Esophagus squamous epithelium (tissue), 5 donors: ENCODE measurements around the gene GNPTG. TPM values are rescaled to one million over a fixed set of nuclear protein-coding genes. Genes with fewer than 3 reads are reported as not detected.

Experiments used
- DNase-seq: peaks from one replicate; lab custom pipeline; 2025; lab: John Stamatoyannopoulos, UW
- H3K27ac ChIP-seq, 4 donors: fragments of 200-600 bp; sonication (generic); one replicate each; pipeline ENCODE4 v1.5.1; 2016 to 2019; ENCODE audit warnings: mild to moderate bottlenecking in 1 of 4
- H3K27me3 ChIP-seq, 4 donors: fragments of 200-600 bp; sonication (generic); 1 replicate in 3 of 4; 2 replicates in 1 of 4; pipeline versions ENCODE4 v1.5.1 to v1.6.0; 2017 to 2021; ENCODE audit warnings: antibody characterized with exemption in 1 of 4
- H3K36me3 ChIP-seq, 3 donors: fragments of 200-600 bp; sonication (generic); one replicate each; pipeline ENCODE4 v1.5.1; 2016 to 2019
- H3K4me1 ChIP-seq, 3 donors: fragments of 200-600 bp; sonication (generic); one replicate each; pipeline ENCODE4 v1.5.1; 2017 to 2019
- H3K4me3 ChIP-seq, 4 donors: fragments of 200-600 bp; sonication (generic); 1 replicate in 3 of 4; 2 replicates in 1 of 4; pipeline ENCODE4 v1.5.1; 2016 to 2019; ENCODE audit warnings: mild to moderate bottlenecking in 2 of 4, moderate library complexity in 1 of 4
- H3K9me3 ChIP-seq, 3 donors: fragments of 200-600 bp; sonication (generic); one replicate each; pipeline ENCODE4 v1.5.1; 2016 to 2019
- POLR2A ChIP-seq, 4 donors: fragments of 450-650 bp; IDR thresholded peaks; one replicate each; pipeline ENCODE4 v1.6.1; 2017; ENCODE audit warnings: antibody characterized with exemption in 4 of 4, mild to moderate bottlenecking in 4 of 4, moderate library complexity in 3 of 4
- WGBS, 2 donors: methylation state at CpG; one replicate each; pipeline ENCODE4 v1.1.5; 2018; 5-methylcytosine and 5-hydroxymethylcytosine counted together
- intact Hi-C: fragments of 100-400 bp; cut with DNase I; formaldehyde crosslinking; loops from one replicate; pipeline ENCODE4 v1.15.0; 2022
- total RNA-seq, 4 donors: library from RNA; depleted of rRNA; stranded (reverse); fragments of >200 nt; gene quantifications; one replicate each; pipeline ENCODE4 v1.1.0, GENCODE V29; 2016
- TF ChIP-seq, protein P1 (sequence below), 6 experiments: fragments of 450-650 bp in 4 of 6; fragments of 200-600 bp in 2 of 6; sonication (generic) in 2 of 6; IDR thresholded peaks; one replicate each; pipeline ENCODE4 v1.5.1; 2016 to 2019; ENCODE audit warnings: antibody characterized with exemption in 6 of 6, mild to moderate bottlenecking in 4 of 6, moderate library complexity in 4 of 6
- donor health status: DM: yes; HTN: yes; CAD: no.

The GNPTG gene
- total RNA-seq: 10 to 100 TPM; 21.6 to 46.9 (median 37.8) TPM

GRCh38 chr16:1351582-1352362 lies at the start of gene GNPTG, which contains the start of gene TSR3:
GNPTG (plus strand) TSS chr16:1351931; CDS start chr16:1351966, 35 bp downstream.
TSR3 (minus strand) TSS chr16:1351878; CDS start chr16:1351804, 74 bp downstream.
- H3K4me1 ChIP-seq: peaks cover 22 to 85% (median 27%) of the 10 kb centered on the region in 3 donors
- WGBS, 2 donors: 0% methylated on average over 3 of the region's 98 CpGs; no CpG with 5 or more reads in 1 of the 2 donors
- peak; percentile 21 for DNase-seq
- peak within 1 kb of the TSS; percentile 87 to 99 (median 92) for H3K4me3 ChIP-seq
- no peaks in the 10 kb centered on the region for H3K27me3 ChIP-seq
- peak within 1 kb of the TSS; percentile 73 to 83 (median 76) for H3K27ac ChIP-seq
- peaks cover 4 to 30% (median 9%) of the 10 kb centered on the region in 3 donors for H3K36me3 ChIP-seq
- intact Hi-C loops: no loop called here
- TF ChIP-seq POLR2A (IDR thresholded peaks at IDR 0.05): peak in 3 of 4 donors; percentile 63 to 83 (median 69)
- TF ChIP-seq, protein P1, sequence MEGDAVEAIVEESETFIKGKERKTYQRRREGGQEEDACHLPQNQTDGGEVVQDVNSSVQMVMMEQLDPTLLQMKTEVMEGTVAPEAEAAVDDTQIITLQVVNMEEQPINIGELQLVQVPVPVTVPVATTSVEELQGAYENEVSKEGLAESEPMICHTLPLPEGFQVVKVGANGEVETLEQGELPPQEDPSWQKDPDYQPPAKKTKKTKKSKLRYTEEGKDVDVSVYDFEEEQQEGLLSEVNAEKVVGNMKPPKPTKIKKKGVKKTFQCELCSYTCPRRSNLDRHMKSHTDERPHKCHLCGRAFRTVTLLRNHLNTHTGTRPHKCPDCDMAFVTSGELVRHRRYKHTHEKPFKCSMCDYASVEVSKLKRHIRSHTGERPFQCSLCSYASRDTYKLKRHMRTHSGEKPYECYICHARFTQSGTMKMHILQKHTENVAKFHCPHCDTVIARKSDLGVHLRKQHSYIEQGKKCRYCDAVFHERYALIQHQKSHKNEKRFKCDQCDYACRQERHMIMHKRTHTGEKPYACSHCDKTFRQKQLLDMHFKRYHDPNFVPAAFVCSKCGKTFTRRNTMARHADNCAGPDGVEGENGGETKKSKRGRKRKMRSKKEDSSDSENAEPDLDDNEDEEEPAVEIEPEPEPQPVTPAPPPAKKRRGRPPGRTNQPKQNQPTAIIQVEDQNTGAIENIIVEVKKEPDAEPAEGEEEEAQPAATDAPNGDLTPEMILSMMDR (IDR thresholded peaks at IDR 0.05): peak in 2 of 6 experiments; percentile 33 to 45
- H3K9me3 ChIP-seq: no peaks in the 10 kb centered on the region

DNA sequence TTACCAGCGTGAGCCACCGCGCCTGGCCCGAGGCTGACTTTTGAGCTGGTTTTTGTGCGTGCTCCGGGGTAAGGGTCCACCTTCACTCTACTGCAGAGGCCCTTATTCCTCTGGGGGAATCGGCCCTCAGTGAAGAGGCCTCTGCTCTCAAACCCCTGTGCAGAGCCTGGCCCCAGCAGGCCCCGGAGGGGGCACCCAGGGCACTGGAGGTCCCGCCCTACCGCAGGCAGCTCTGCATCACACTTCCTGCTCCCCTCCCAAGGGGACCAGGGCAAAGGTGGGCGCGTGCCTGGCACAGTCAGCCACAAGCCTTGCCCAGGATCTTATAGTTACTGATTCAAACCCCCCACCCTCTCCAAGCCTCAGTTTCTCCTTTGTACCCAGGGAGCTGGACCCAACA lies 45.9 kb upstream of the GNPTG start:
- intact Hi-C loops: no loop called here
- Histone ChIP-seq H3K27ac (peak overlapping the region in 1 of 4 donors; percentile 6), H3K9me3 (no peaks in the 10 kb centered on the region), H3K4me3 (no peak overlapping the region), H3K27me3 (peaks cover 0 to 15% (median 0%) of the 10 kb centered on the region in 4 donors), H3K4me1 (peaks cover 23 to 45% (median 26%) of the 10 kb centered on the region in 3 donors), H3K36me3 (no peaks in the 10 kb centered on the region)
- 60 to 70% methylated on average over 9 to 12 of the region's 12 CpGs for WGBS, 2 donors
- no peak for DNase-seq
- TF ChIP-seq, protein P1 (IDR thresholded peaks at IDR 0.05): no peak
- TF ChIP-seq POLR2A (IDR thresholded peaks at IDR 0.05): no peak

DNA sequence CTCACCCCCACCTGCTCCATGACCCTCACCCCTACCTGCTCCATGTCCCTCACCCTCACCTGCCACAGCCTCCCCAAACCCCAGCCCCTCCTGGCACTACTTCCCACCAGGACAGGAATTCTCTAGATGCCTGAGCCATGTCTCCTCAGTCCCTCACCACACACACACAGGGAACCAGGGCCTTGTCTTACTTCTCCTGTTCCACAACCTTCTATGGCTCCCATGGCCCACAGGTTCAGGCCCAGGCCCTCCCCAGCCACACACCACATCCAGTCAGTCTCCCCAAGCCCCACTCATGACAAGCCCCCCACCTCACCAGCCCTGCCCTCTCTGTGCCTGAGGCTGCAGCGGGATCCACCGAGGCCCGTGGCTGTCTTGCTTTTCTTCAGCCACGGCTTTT lies 45.4 kb upstream of the GNPTG start:
- no peak for DNase-seq

GRCh38 chr16:1308036-1308976 lies 43.4 kb upstream of the GNPTG start:
- TF ChIP-seq POLR2A (IDR thresholded peaks at IDR 0.05): no peak
- TF ChIP-seq, protein P1 (IDR thresholded peaks at IDR 0.05): no peak
- Histone ChIP-seq H3K27ac (peak overlapping the region; percentile 99), H3K4me3 (peak overlapping the region; percentile 68 to 93 (median 82)), H3K36me3 (peaks cover 0 to 10% (median 0%) of the 10 kb centered on the region in 3 donors), H3K27me3 (peaks cover 0 to 4% (median 0%) of the 10 kb centered on the region in 4 donors), H3K9me3 (no peaks in the 10 kb centered on the region), H3K4me1 (peaks cover 28 to 52% (median 35%) of the 10 kb centered on the region in 3 donors)
- no peak for DNase-seq
- intact Hi-C loops: no loop called here
- 7 to 16% methylated on average over 9 to 23 of the region's 43 CpGs for WGBS, 2 donors

More for the DNA sequence above, 45.4 kb upstream of the GNPTG start:
- peaks cover 23 to 45% (median 26%) of the 10 kb centered on the region in 3 donors for H3K4me1 ChIP-seq
- peaks cover 0 to 10% (median 0%) of the 10 kb centered on the region in 4 donors for H3K27me3 ChIP-seq
- 40 to 80% methylated on average over 3 of the region's 4 CpGs for WGBS, 2 donors
- H3K27ac ChIP-seq: no peak overlapping the region
- intact Hi-C loops: no loop called here
- no peaks in the 10 kb centered on the region for H3K36me3 ChIP-seq
- no peaks in the 10 kb centered on the region for H3K9me3 ChIP-seq
- H3K4me3 ChIP-seq: no peak overlapping the region
- no peak for TF ChIP-seq POLR2A (IDR thresholded peaks at IDR 0.05)
- TF ChIP-seq, protein P1 (IDR thresholded peaks at IDR 0.05): no peak
